ENCODE data around the gene EYA2.

The EYA2 gene

GRCh38 chr20:46962452-46963195, 68.0 kb downstream of the EYA2 start:
- Histone ChIP-seq H4K20me1 (ENCODE audit: insufficient read depth, low read length, poor library complexity, severe bottlenecking) (no peaks in the 10 kb centered on the region), H3K9me2 (replicated peaks; ENCODE audit: low read depth, low read length) (no peaks in the 10 kb centered on the region), H3K4me3 (ENCODE audit: low read length, poor library complexity, severe bottlenecking) (no peak overlapping the region), H3K79me2 (ENCODE audit: insufficient read depth, low read length) (no peaks in the 10 kb centered on the region), H3K36me3 (ENCODE audit: insufficient read depth, low read length) (no peaks in the 10 kb centered on the region), H3F3A (ENCODE audit: low read depth) (no peaks in the 10 kb centered on the region), H3K4me1 (ENCODE audit: insufficient read depth, low read length, poor library complexity, severe bottlenecking) (no peaks in the 10 kb centered on the region), H3K4me2 (ENCODE audit: low read depth, low read length, poor library complexity, severe bottlenecking) (no peak overlapping the region), H3K9ac (ENCODE audit: low read depth, low read length, poor library complexity, severe bottlenecking) (no peak overlapping the region), H3K9me3 (ENCODE audit: insufficient read depth, low read depth, low read length) (no peaks in the 10 kb centered on the region), H2AFZ (ENCODE audit: low read length) (no peak overlapping the region), H3K27me3 (ENCODE audit: insufficient read depth, low read length, poor library complexity, severe bottlenecking) (no peaks in the 10 kb centered on the region)
- TF ChIP-seq, protein P1, sequence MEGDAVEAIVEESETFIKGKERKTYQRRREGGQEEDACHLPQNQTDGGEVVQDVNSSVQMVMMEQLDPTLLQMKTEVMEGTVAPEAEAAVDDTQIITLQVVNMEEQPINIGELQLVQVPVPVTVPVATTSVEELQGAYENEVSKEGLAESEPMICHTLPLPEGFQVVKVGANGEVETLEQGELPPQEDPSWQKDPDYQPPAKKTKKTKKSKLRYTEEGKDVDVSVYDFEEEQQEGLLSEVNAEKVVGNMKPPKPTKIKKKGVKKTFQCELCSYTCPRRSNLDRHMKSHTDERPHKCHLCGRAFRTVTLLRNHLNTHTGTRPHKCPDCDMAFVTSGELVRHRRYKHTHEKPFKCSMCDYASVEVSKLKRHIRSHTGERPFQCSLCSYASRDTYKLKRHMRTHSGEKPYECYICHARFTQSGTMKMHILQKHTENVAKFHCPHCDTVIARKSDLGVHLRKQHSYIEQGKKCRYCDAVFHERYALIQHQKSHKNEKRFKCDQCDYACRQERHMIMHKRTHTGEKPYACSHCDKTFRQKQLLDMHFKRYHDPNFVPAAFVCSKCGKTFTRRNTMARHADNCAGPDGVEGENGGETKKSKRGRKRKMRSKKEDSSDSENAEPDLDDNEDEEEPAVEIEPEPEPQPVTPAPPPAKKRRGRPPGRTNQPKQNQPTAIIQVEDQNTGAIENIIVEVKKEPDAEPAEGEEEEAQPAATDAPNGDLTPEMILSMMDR (conservative IDR thresholded peaks at IDR 0.05; ENCODE audit: low read length) = no peak
- no peak for TF ChIP-seq EZH2phosphoT487 (IDR thresholded peaks at IDR 0.05; ENCODE audit: borderline replicate concordance)

- H3K4me2 ChIP-seq (ENCODE audit: low read depth, low read length, poor library complexity, severe bottlenecking) = no peak overlapping the region
- H3K9me3 ChIP-seq (ENCODE audit: insufficient read depth, low read depth, low read length) = no peaks in the 10 kb centered on the region
- no peak overlapping the region for H2AFZ ChIP-seq (ENCODE audit: low read length)
- no peaks in the 10 kb centered on the region for H4K20me1 ChIP-seq (ENCODE audit: insufficient read depth, low read length, poor library complexity, severe bottlenecking)
- no peaks in the 10 kb centered on the region for H3K36me3 ChIP-seq (ENCODE audit: insufficient read depth, low read length)
- H3F3A ChIP-seq (ENCODE audit: low read depth) = no peaks in the 10 kb centered on the region
- no peak for TF ChIP-seq EZH2phosphoT487 (IDR thresholded peaks at IDR 0.05; ENCODE audit: borderline replicate concordance)
- no peak overlapping the region for H3K9ac ChIP-seq (ENCODE audit: low read depth, low read length, poor library complexity, severe bottlenecking)
- no peaks in the 10 kb centered on the region for H3K4me1 ChIP-seq (ENCODE audit: insufficient read depth, low read length, poor library complexity, severe bottlenecking)
- H3K9me2 ChIP-seq (replicated peaks; ENCODE audit: low read depth, low read length) = no peaks in the 10 kb centered on the region
- no peaks in the 10 kb centered on the region for H3K79me2 ChIP-seq (ENCODE audit: insufficient read depth, low read length)
- no peaks in the 10 kb centered on the region for H3K27me3 ChIP-seq (ENCODE audit: insufficient read depth, low read length, poor library complexity, severe bottlenecking)
- no peak overlapping the region for H3K4me3 ChIP-seq (ENCODE audit: low read length, poor library complexity, severe bottlenecking)
Measured at GRCh38 chr20:46963196-46963529, 68.5 kb downstream of the EYA2 start.

DNA sequence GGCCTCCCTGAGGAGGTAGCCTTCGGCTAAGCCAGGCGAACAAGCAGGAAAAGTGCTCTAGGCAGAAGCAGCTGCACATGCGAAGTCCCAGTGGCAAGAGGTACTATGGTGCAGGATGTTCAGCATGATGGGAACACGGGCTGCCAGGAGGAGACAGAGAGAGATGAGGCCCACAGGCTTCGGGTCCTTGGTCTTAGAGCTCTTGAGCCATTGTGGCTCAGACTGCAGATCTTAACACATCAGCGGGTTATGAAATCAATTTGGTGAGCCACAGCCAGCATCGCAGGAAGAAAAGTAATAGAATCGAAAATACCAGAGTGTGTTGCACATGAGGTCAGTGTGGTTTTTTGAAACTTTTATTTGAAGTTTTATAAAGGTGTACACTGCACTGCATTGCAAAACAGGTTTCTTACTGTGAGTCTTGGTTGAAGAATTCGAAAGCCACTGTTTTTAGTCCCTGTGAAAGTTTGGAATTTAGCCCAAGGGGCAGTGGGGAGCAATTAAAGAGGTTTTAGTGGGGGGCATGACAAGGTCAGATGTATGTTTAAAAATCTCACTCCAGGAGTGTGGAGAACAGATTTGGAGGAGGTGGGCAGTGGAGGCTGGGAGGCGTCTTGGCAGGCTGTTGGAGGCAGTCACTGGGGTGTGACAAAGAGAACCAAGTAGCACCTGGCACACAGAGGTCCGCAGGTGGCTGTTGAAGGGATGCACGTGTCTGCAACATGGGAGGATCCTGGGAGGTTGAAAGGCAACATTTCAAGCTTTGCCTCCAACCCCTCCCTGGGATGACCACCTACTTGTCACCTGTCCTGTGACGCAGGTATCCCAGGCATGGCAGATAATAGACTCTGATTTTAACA, 69.3 kb downstream of the EYA2 start:
- Histone ChIP-seq H3K4me3 (ENCODE audit: low read length, poor library complexity, severe bottlenecking) (no peak overlapping the region), H3K27me3 (ENCODE audit: insufficient read depth, low read length, poor library complexity, severe bottlenecking) (no peaks in the 10 kb centered on the region), H3K36me3 (ENCODE audit: insufficient read depth, low read length) (no peaks in the 10 kb centered on the region), H3K4me1 (ENCODE audit: insufficient read depth, low read length, poor library complexity, severe bottlenecking) (no peaks in the 10 kb centered on the region), H3F3A (ENCODE audit: low read depth) (no peaks in the 10 kb centered on the region), H4K20me1 (ENCODE audit: insufficient read depth, low read length, poor library complexity, severe bottlenecking) (no peaks in the 10 kb centered on the region), H2AFZ (ENCODE audit: low read length) (no peak overlapping the region), H3K9me2 (replicated peaks; ENCODE audit: low read depth, low read length) (no peaks in the 10 kb centered on the region), H3K9ac (ENCODE audit: low read depth, low read length, poor library complexity, severe bottlenecking) (no peak overlapping the region), H3K9me3 (ENCODE audit: insufficient read depth, low read depth, low read length) (no peaks in the 10 kb centered on the region), H3K79me2 (ENCODE audit: insufficient read depth, low read length) (no peaks in the 10 kb centered on the region), H3K4me2 (ENCODE audit: low read depth, low read length, poor library complexity, severe bottlenecking) (no peak overlapping the region)
- TF ChIP-seq, protein P1 (conservative IDR thresholded peaks at IDR 0.05; ENCODE audit: low read length) = no peak
- TF ChIP-seq EZH2phosphoT487 (IDR thresholded peaks at IDR 0.05; ENCODE audit: borderline replicate concordance) = no peak

Measured in Loucy (cell line).